ENCODE data around the gene ZNF418.
A peak's percentile ranks its signal among the peaks of the same experiment; 100 is the strongest.

ZNF418 gene

GRCh38 chr19:57946316-57946715 lies 11.1 kb upstream of the ZNF418 start:
- TF ChIP-seq CTCF (IDR thresholded peaks at IDR 0.05; ENCODE audit: borderline replicate concordance, extremely low read depth, low read length, poor library complexity, severe bottlenecking) (no peak), EZH2 (IDR thresholded peaks at IDR 0.05; ENCODE audit: borderline replicate concordance, low read depth, low read length, severe bottlenecking) (no peak)
- no peak overlapping the region for H2AFZ ChIP-seq (ENCODE audit: low read depth, low read length)
- H3K4me2 ChIP-seq (ENCODE audit: insufficient read depth, low read length), result peak overlapping the region; percentile 93
- peaks cover 69% of the 10 kb centered on the region for H3K79me2 ChIP-seq (ENCODE audit: insufficient read depth, low read length)
- H3K27me3 ChIP-seq (ENCODE audit: insufficient read depth, low read length, poor library complexity), result no peaks in the 10 kb centered on the region
- peak overlapping the region; percentile 78 to 85; a peak in 3 of 4 replicates for H3K4me3 ChIP-seq (ENCODE audit: low read depth in 1 of 2, low read length in 2 of 2)
- peak overlapping the region; percentile 81 for H3K27ac ChIP-seq (ENCODE audit: low read length)
- H3K36me3 ChIP-seq (ENCODE audit: insufficient read depth, low read length), result peaks cover 44% of the 10 kb centered on the region
- H4K20me1 ChIP-seq (ENCODE audit: insufficient read depth, low read length), result peaks cover 14% of the 10 kb centered on the region; the same call in 1 of the 2 replicates
- peak; percentile 10 for DNase-seq
- H3K9me3 ChIP-seq (ENCODE audit: insufficient read depth, low read length, severe bottlenecking), result peaks cover 15% of the 10 kb centered on the region
- ATAC-seq (ENCODE audit: insufficient read depth, low read depth), result no peak
- peak overlapping the region; percentile 77 for H3K9ac ChIP-seq (ENCODE audit: low read depth, low read length)
- H3K4me1 ChIP-seq (ENCODE audit: insufficient read depth, low read length), result peaks cover 33% of the 10 kb centered on the region

GRCh38 chr19:57941593-57941992 lies 6.4 kb upstream of the ZNF418 start:
- Histone ChIP-seq H3K79me2 (ENCODE audit: insufficient read depth, low read length) (peaks cover 72% of the 10 kb centered on the region), H3K27me3 (ENCODE audit: insufficient read depth, low read length, poor library complexity) (no peaks in the 10 kb centered on the region), H2AFZ (ENCODE audit: low read depth, low read length) (no peak overlapping the region), H3K9ac (ENCODE audit: low read depth, low read length) (no peak overlapping the region), H3K36me3 (ENCODE audit: insufficient read depth, low read length) (peaks cover 74% of the 10 kb centered on the region), H4K20me1 (ENCODE audit: insufficient read depth, low read length) (peaks cover 9% of the 10 kb centered on the region; the same call in 1 of the 2 replicates), H3K27ac (ENCODE audit: low read length) (no peak overlapping the region), H3K9me3 (ENCODE audit: insufficient read depth, low read length, severe bottlenecking) (peaks cover 7% of the 10 kb centered on the region), H3K4me1 (ENCODE audit: insufficient read depth, low read length) (peaks cover 19% of the 10 kb centered on the region), H3K4me2 (ENCODE audit: insufficient read depth, low read length) (no peak overlapping the region), H3K4me3 (ENCODE audit: low read depth in 1 of 2, low read length in 2 of 2) (no peak overlapping the region)
- TF ChIP-seq CTCF (IDR thresholded peaks at IDR 0.05; ENCODE audit: borderline replicate concordance, extremely low read depth, low read length, poor library complexity, severe bottlenecking), result no peak
- TF ChIP-seq EZH2 (IDR thresholded peaks at IDR 0.05; ENCODE audit: borderline replicate concordance, low read depth, low read length, severe bottlenecking), result no peak
- no peak for ATAC-seq (ENCODE audit: insufficient read depth, low read depth)
- DNase-seq, result no peak

- H3K4me3 ChIP-seq (ENCODE audit: low read depth in 1 of 2, low read length in 2 of 2), result no peak overlapping the region
- no peak overlapping the region for H3K27ac ChIP-seq (ENCODE audit: low read length)
- H3K36me3 ChIP-seq (ENCODE audit: insufficient read depth, low read length), result peaks cover 40% of the 10 kb centered on the region
- TF ChIP-seq EZH2 (IDR thresholded peaks at IDR 0.05; ENCODE audit: borderline replicate concordance, low read depth, low read length, severe bottlenecking) (no peak), CTCF (IDR thresholded peaks at IDR 0.05; ENCODE audit: borderline replicate concordance, extremely low read depth, low read length, poor library complexity, severe bottlenecking) (no peak)
- ATAC-seq (ENCODE audit: insufficient read depth, low read depth) (no peak), DNase-seq (no peak)
- peaks cover 16% of the 10 kb centered on the region; the same call in 1 of the 2 replicates for H3K79me2 ChIP-seq (ENCODE audit: insufficient read depth, low read length)
- peaks cover 2% of the 10 kb centered on the region for H3K9me3 ChIP-seq (ENCODE audit: insufficient read depth, low read length, severe bottlenecking)
- no peak overlapping the region for H3K9ac ChIP-seq (ENCODE audit: low read depth, low read length)
- H4K20me1 ChIP-seq (ENCODE audit: insufficient read depth, low read length), result no peaks in the 10 kb centered on the region
- H3K27me3 ChIP-seq (ENCODE audit: insufficient read depth, low read length, poor library complexity), result no peaks in the 10 kb centered on the region
- H3K4me1 ChIP-seq (ENCODE audit: insufficient read depth, low read length), result no peaks in the 10 kb centered on the region
- H2AFZ ChIP-seq (ENCODE audit: low read depth, low read length), result no peak overlapping the region
- H3K4me2 ChIP-seq (ENCODE audit: insufficient read depth, low read length), result no peak overlapping the region
These were observed 529 bp upstream of the ZNF418 start for GRCh38 chr19:57935731-57936130.

GRCh38 chr19:57927587-57927986 lies 7.6 kb downstream of the ZNF418 start:
- ATAC-seq (ENCODE audit: insufficient read depth, low read depth) (no peak), DNase-seq (no peak)
- no peak overlapping the region for H3K9ac ChIP-seq (ENCODE audit: low read depth, low read length)
- no peak overlapping the region for H3K27ac ChIP-seq (ENCODE audit: low read length)
- H3K79me2 ChIP-seq (ENCODE audit: insufficient read depth, low read length), result no peaks in the 10 kb centered on the region
- H3K27me3 ChIP-seq (ENCODE audit: insufficient read depth, low read length, poor library complexity), result no peaks in the 10 kb centered on the region
- no peak overlapping the region for H2AFZ ChIP-seq (ENCODE audit: low read depth, low read length)
- H3K4me2 ChIP-seq (ENCODE audit: insufficient read depth, low read length), result no peak overlapping the region
- no peaks in the 10 kb centered on the region for H4K20me1 ChIP-seq (ENCODE audit: insufficient read depth, low read length)
- no peak overlapping the region for H3K4me3 ChIP-seq (ENCODE audit: low read depth in 1 of 2, low read length in 2 of 2)
- peaks cover 8% of the 10 kb centered on the region for H3K4me1 ChIP-seq (ENCODE audit: insufficient read depth, low read length)
- no peaks in the 10 kb centered on the region for H3K9me3 ChIP-seq (ENCODE audit: insufficient read depth, low read length, severe bottlenecking)
- no peaks in the 10 kb centered on the region for H3K36me3 ChIP-seq (ENCODE audit: insufficient read depth, low read length)
- TF ChIP-seq EZH2 (IDR thresholded peaks at IDR 0.05; ENCODE audit: borderline replicate concordance, low read depth, low read length, severe bottlenecking) (no peak), CTCF (IDR thresholded peaks at IDR 0.05; ENCODE audit: borderline replicate concordance, extremely low read depth, low read length, poor library complexity, severe bottlenecking) (no peak)
